GM20000 (cell line): ENCODE data around the gene S100P.

Experiments
- DNase-seq: peaks from one replicate; pipeline ENCODE4 v3.0.0; 2012; ENCODE audit warnings: low spot score
- CTCF ChIP-seq: IDR thresholded peaks from 2 replicates; pipeline ENCODE4 v1.5.1; 2012; ENCODE audit warnings: mild to moderate bottlenecking, control low read depth; ENCODE audit errors: extremely low read depth, missing control alignments

The S100P gene

GRCh38 chr4:6703786-6704185 lies 10.1 kb downstream of the S100P start:
- TF ChIP-seq CTCF: no peak
- no peak for DNase-seq

GRCh38 chr4:6705646-6706045 lies 12.0 kb downstream of the S100P start:
- no peak for DNase-seq
- TF ChIP-seq CTCF: no peak

DNA sequence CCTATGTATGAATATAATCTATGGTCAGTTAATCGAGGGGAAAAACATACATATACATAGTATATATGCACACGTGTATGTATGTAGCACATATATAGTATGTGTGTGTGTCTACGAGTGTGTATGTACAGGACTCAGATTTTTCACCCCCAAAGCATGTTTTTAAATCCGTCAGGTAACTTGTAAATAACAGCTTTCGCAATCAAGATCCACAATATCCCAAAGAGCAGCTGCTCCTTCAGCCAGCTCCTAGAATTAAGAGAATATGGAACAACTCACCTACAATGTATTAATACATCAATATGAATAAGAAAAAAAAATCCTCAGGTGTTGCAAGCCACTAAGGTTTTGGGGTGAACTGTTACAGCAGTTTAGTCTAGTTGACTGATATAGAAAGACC lies 12.5 kb downstream of the S100P start:
- DNase-seq: no peak
- TF ChIP-seq CTCF: no peak

DNA sequence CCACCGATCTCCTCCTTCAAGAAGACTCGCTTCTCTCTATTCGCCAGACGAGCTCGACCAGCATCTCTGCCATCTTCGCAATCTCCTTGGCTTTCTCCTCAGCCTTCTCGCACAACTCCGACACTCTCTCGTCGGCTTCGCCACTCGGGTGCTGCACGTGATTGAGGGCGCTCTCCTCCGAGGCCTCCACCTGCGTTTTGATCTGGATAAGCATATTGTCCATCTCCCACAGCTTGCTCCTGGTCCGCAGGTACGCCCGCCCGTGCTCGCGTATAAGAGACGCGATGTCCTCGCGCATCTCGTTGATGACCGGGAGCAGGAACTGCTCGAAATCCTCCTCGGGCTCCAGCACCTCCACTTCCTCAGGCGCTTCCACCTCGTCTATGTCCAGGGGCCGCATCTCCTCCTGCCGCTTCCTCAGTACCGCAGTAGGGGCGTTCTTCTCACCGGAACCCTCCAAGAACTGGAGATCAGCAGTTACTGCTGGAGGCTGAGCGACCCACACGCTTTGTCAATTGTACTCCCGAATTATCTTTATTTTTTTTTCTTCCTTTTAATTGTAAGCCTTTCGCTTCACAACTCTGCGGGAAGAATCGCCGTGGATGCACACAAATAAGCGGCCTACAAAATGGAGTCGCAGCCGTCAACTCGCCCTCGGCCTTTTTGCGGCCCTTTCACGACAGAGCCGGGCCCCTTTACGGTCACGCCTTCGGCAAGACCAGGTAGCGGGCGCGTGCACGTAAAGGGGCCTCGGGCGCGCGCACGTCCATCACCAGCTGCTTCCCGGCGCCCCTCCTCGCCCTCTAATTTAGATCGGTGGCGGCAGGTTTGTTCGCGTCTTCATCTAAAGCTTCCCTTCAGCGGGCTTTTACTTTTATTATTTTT lies 15.8 kb downstream of the S100P start, which contains the start of gene MRFAP1L1:
Gene MRFAP1L1 (minus strand): TSS at position 636 of the 885 bp plus-strand sequence. CDS start 236 bp downstream, at position 400.
- peak; percentile 92 for DNase-seq
- TF ChIP-seq CTCF: no peak

- no peak for DNase-seq
Measured at GRCh38 chr4:6710282-6710681, 16.6 kb downstream of the S100P start.

GRCh38 chr4:6710996-6711395 lies 17.3 kb downstream of the S100P start:
- TF ChIP-seq CTCF: no peak
- no peak for DNase-seq

More at GRCh38 chr4:6710282-6710681, 16.6 kb downstream of the S100P start:
- TF ChIP-seq CTCF: no peak

GRCh38 chr4:6714954-6715353 lies 21.3 kb downstream of the S100P start:
- no peak for TF ChIP-seq CTCF
- no peak for DNase-seq
